H54 (cell line): ENCODE measurements around the gene PFDN6.
"Not testable (repeated sequence)": the region's sequence is repeated elsewhere in the genome, so short reads cannot be mapped to it uniquely, and the experiment has no call there.

Experiments used
- DNase-seq: peaks from one replicate; pipeline ENCODE4 v3.0.0; 2011; ENCODE audit warnings: low spot score, mixed read lengths; ENCODE audit not compliant: insufficient read length
- FAIRE-seq: peaks from 3 replicates; lab custom pipeline; 2011; peaks lifted over from hg19 to GRCh38; lab: Jason Lieb, UNC
- POLR2A ChIP-seq: IDR thresholded peaks from 2 replicates; pipeline ENCODE4 v1.6.1; 2011; ENCODE audit warnings: low read depth, mild to moderate bottlenecking, low read length

The PFDN6 gene

DNA sequence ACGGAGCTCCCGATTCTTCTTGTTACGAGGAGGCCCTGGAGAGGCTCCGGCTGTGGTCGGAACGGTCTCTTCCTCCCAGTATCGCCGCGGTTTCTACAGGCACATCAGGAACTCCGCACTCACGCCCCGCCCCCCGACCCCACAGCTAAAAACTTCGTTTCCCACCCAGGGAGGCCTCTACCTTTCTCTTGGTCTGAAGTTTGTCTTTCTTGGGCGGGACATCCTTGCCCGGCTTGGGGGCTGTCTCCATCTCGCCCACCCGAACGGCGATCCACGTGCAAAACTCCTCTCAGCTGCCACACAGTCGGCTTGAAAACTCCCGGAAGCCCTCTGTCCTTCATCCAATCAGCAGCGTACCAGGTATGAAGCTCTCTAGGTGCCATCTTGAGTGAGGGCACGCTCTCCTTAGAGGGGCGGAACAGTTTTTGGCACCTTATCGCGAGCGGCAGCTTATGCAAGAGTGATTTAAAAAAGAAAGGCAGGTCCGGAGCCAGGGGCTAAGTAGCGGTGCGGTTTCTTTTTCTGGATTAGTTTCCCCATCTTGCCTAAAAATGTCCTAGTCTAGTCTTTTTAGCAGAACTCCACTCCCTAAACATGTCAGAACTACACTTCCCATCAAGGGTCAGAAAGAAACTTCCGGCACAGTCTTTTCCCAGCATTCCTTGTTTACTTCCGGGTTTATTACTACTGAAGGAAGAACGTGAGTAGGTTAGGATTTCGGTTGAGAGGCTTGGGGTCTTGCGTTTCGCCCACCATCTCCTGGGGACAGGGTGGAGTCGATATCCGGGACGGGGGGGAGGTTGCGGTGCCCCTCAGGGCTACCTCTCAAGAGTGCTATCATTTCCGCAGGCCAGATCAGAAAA, at the start of gene PFDN6, which contains the start of gene WDR46:
Gene PFDN6, plus strand, starts transcription at position 681 of the 863 bp plus-strand sequence. CDS start 256 bp downstream, outside the sequence.
Gene WDR46, minus strand, starts transcription at position 319 of the 863 bp plus-strand sequence. Its CDS starts 69 bp downstream, at position 250.
- no peak for FAIRE-seq
- DNase-seq = peak; percentile 85
- TF ChIP-seq POLR2A = peak; percentile 34; the same call in 1 of the 2 replicates

DNA sequence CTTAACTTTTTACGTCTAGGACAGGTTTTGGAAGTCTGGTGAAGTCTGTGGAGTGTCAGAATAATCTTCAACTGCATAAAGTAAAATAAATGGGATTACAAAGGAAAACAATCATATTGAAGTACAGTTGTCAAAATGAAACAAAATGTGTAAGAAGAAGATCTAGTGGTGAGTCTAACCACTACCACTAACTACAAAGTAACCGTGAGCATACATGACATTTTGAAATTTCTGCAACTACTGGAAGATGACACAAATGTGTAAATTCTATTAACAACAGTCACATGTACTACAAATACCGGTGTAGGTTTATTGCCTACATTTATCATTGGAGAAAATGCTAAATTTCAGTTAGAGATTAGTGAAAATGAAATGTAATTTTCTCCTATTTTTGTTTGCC, 47.4 kb upstream of the PFDN6 start:
- no peak for TF ChIP-seq POLR2A

DNA sequence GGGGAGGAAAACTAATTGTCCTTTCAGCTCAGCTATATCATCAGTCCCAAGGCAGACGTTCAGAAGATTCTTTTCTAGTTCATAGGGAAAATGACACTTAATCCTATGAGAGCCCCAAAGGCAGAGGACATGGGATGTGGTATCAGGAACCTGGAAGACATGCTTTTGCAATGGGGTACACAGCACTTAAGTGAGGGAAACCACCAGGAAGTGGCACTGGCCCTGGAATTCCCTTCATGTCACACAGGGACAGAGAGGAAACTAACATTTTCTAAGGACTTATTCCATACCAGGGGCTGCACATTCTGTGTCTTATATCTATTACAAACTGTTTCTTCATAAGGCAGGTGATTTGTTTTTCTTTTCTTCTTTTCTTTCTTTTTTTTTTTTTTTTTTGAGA, 45.9 kb upstream of the PFDN6 start:
- TF ChIP-seq POLR2A = no peak
- FAIRE-seq (no peak), DNase-seq (no peak)

More for the DNA sequence above, 47.4 kb upstream of the PFDN6 start:
- DNase-seq (no peak), FAIRE-seq (no peak)

DNA sequence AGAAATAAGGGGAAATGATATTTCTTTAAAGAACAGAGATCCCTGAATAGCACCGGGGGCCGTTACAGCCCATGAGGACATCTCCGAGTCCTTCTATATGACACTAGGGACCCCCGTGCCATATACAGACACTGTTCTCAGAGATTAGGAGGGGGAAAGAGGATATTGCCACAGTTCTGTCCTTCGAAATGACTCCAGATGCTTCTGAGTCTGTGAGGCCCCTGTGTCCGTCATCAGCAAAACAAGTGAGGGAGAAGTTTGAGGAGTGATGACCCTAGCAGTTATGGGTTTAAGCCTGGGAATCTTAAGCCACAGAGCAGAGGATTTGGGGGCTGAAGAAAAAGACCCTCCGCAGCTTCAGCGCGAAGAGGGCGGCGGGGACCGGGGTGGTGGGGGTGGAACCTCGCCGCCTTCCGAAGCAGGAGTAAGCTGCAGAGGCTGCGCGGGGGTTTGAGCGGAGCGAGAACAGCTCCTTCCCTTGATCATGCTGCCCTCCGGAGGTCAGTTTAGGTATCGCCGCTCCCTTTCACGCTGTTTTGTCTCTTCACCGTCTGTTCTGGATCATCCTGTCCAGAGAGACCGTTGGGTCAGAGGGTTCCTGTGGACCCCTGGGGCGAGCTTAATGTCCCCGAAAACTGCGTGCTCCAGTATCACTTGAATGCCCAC, 41.3 kb upstream of the PFDN6 start:
- DNase-seq = no peak
- TF ChIP-seq POLR2A = no peak
- FAIRE-seq = no peak

DNA sequence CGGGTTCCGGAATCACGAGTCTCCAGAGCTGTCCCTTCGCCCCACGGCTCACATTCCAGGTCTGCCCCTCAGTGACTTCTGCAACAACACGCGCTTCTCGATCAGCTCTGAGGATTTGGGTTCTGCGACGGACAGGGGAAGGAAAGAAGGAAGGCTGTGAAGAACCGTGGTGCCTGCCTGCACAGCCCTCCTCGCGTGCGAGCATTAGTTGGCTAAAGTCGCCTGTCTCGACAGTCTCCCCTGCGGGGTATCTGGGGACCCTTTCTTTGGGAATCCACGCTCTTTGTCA, 40.8 kb upstream of the PFDN6 start:
- DNase-seq = no peak
- FAIRE-seq = no peak
- no peak for TF ChIP-seq POLR2A

DNA sequence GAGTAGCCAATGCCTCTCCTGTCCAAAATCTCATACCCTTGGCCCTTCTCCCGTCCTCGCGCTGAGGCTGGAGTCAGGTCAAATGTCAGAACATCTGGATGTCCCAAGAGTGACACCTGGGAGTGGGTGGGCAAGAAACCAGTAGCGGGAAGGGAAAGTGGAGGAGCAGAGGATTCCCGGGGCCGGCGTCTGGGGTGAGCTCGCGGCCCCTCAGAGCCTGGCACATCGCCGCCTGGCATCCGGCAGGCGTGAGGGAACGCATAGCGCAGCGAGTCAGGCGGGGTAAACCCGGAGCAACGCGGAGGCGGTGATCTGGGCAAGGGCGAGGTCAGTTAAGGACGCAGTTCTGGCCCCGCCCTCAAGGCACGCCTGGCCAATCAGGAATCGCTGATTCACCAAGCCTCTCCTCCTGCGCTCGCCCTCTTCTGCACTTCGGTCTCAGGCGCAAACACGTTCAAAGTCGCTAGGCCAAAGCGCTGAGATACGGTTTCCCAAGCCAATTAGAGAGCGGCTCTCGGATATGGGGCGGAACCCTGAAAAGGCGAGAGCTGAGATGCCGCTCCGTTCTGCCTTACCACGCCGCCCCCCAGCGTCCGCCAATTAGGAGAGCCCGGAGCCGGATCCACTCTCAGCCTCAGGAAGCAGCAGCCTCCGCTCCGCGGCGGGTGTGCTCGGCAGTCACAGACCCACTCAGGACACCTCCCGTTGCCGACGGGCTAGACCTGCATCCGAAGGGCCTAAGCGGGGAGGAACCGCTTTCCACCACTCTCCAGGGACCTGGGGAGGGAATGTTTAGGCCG, 40.3 kb upstream of the PFDN6 start:
- FAIRE-seq (peak; percentile 85), DNase-seq (peak; percentile 73)
- peak; percentile 81 for TF ChIP-seq POLR2A

DNA sequence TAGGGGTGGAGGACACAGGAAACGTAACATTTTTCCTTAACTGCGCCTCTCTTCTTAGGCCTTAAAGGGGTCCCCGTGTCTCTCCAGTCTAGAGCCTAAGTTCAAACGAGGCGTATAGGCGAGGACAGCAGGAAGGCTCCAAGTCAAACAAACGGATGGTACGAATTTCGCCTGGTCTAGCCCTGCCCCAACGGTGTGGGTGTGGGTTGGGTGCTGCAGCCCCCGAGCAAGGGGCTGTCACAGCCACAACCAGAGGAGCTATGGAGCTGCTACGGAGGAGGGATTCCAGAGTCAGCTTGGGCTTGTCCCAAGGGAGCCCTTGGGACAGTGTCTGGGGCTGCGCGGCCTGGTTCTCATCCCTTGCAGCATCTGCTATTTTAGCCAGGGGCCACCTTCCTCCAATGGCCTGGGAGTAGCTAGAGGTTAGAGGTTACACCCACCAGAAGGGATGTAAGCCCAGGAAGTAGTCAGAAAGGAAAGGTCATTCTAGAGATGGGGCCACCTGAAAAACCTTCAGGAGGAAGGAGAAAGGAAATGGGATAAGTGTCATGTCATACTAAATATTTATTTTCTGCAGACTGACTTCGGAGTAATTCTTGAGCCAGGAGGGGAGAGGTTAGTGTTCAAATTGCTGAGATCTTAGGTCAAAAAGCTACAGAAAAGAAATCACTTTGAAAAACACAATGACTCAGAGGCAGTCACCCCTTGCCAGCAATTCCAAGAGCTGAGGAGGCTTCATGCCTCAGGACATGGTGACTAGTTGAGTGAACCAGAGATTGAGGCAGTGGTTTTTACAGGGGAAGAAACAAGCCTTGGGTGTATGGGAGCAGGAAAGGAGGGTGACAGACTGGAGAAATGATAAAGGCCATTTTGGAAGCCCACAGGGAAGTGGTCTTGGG, 39.4 kb upstream of the PFDN6 start:
- no peak for TF ChIP-seq POLR2A
- FAIRE-seq (no peak), DNase-seq (no peak)

DNA sequence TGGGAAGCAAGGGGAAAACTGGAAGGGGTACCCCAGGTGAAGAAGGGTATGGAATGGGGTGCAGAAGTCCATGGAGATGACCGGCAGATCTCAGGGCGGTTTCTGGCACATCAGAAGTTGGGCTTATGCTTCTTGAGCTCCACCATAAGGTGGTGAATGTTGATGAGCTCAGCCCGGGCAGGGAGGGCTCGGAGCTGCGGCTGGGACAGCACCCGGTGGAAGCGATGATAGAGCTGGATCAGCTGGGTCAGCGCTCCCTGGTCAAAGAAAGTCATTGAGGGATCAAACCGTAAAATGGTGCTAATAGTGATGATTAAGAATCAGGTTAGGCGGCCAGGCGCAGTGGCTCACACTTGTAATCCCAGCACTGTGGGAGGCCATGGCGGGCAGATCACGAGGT, 38.7 kb upstream of the PFDN6 start:
- no peak for TF ChIP-seq POLR2A
- FAIRE-seq = no peak
- DNase-seq = no peak

DNA sequence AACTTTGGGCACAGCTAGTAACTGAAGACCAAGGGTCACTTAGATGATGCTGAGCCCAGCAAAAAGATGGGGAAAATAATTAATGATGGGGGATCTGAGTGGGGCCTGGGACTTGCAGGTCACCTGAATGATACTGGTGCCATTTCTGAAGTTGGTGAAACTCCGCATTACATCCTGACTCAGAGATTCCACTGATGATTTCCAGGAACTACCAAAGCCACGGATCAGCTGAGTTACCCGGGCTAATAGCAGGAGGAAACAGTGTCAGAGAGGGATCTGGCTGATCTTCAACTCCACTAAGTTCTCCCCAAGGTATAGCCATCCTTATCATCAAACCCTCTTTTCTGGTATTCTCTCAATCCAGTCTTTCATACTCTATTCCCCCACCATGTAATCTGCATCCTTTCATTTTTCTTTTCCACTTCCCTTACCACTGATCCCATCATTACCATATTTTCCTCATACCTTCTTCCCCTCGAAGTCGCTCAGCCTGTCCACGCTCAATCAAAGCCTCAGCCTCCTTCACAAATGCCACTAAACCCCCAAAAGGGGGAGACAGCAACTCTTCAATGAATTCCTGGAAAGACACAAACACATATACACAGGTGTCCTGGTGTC, 37.9 kb upstream of the PFDN6 start:
- DNase-seq (no peak), FAIRE-seq (no peak)
- TF ChIP-seq POLR2A = no peak

DNA sequence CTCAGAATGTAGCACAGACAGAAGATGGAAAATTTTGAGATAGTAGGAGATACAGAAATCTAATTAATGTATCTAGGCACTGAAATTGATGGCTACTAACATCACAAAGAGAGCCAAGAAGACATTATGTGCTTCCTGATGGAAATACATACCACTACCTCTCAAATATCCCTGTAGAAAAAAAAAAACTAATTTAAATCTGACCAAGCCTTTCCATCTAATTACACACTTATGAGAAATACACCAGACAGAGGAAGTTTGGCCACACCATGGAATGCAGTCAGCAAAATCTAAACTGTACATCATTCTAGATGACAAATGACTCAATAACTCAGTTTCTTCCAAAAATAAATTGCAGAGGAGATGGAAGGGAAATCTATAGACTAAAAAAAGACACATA, 36.6 kb upstream of the PFDN6 start:
- TF ChIP-seq POLR2A = no peak
- DNase-seq = no peak
- no peak for FAIRE-seq

DNA sequence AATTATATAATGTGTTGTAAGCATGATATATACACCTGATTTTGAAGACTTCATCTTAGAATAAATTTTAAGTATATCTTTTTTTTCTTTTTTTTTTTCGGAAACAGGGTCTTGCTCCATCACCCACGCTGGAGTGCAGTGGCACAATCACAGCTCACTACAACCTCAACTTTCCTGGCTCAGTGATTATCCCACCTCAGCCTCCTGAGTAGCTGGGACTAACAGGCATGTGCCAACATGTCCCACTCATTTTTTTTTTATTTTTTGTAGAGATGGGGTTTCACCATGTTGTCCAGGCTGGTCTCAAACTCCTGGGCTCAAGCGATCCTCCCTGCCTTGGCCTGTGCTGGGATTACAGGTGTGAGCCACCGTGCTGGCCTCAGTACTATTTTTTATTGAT, 34.8 kb upstream of the PFDN6 start:
- no peak for FAIRE-seq
- DNase-seq = no peak
- TF ChIP-seq POLR2A = no peak

DNA sequence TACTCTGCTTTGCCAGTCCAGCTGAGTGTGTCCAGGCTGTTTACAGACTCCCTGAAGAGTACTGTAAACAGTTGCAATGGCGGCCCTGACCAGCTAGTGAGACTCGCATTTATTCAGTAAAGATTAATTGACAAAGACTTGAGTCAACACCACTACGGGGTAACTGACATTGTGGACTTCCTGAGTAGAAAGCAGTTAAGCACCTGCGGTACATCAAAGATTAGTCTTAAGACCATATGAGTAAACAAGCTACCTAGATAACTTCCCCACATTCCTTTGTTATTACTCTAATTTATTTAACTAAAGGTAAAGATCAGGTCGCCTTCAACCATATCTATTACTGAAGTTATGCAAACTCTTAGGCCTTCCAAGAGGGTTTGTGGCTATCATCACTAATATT, 30.4 kb upstream of the PFDN6 start:
- FAIRE-seq (no peak), DNase-seq (no peak)
- no peak for TF ChIP-seq POLR2A

DNA sequence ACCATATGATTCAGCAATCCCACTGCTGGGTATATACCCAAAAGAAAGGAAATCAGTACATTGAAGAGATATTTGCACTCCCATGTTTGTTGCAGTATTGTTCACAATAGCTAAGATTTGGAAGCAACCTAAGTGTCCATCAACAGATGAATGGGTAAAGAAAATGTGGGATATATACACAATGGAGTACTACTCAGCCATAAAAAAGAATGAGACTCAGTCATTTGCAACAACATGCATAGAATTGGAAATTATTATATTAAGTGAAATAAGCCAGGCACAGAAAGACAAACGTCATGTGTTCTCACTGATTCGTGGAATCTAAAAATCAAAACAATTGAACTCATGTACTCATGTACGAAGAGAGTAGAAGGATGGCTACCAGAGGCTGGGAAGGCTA, 26.9 kb upstream of the PFDN6 start:
- FAIRE-seq = not testable (repeated sequence)

More for the DNA sequence above, 26.9 kb upstream of the PFDN6 start:
- DNase-seq = not testable (repeated sequence)
